Heart left ventricle (tissue), 13 donors: Measurements from ENCODE around the gene TRAPPC3.

Source experiments
- POLR2A ChIP-seq, 2 donors: fragments of 450-650 bp; IDR thresholded peaks; one replicate each; pipeline ENCODE4 v1.6.1; 2017; ENCODE audit warnings: antibody characterized with exemption in 2 of 2, mild to moderate bottlenecking in 2 of 2, moderate library complexity in 2 of 2
- TF ChIP-seq, protein P1 (sequence below), 12 donors: fragments of 200-600 bp; sonication (generic) in 4 of 12; IDR thresholded peaks; one replicate each; pipeline versions ENCODE4 v1.5.0 to v1.8.0; 2018 to 2022; ENCODE audit warnings: antibody characterized with exemption in 12 of 12, mild to moderate bottlenecking in 5 of 12
- donor health status: ischemic (EF 13 %, LVEDD 7.1; RV severe dilation, severe dysfunction).
- donor health status: DM: no; HTN: yes; CAD: no.
- donor health status: DM: no; HTN: no; CAD: no.
- donor health status: ischemic (EF 25% LVEDD 6.9; RV normal size, moderate dysfunction).
- donor health status: ischemic (EF 25% LVEDD 5.7; RV mildly dilated, moderate dysfunction).
- donor health status: ischemic (EF 35%, LVEDD 5.7; RV mildly dilated, moderate dysfunction).
- donor health status: nonischemic (EF 11% LVEDD 7.7; RV severe dilation, severe dysfunction).
- donor health status: DM: yes; HTN: yes; CAD: no.
- donor health status: PGD.
- donor health status: ischemic (EF 29% LVEDD 5.4; RV normal size, mild dysfunction).
- donor health status: nonischemic (EF 23%, LVEDD 6.1; RV moderate dilation, normal function).

GRCh38 chr1:36134505-36135329 is 14.6 kb downstream of the TRAPPC3 start:
- TF ChIP-seq, protein P1, sequence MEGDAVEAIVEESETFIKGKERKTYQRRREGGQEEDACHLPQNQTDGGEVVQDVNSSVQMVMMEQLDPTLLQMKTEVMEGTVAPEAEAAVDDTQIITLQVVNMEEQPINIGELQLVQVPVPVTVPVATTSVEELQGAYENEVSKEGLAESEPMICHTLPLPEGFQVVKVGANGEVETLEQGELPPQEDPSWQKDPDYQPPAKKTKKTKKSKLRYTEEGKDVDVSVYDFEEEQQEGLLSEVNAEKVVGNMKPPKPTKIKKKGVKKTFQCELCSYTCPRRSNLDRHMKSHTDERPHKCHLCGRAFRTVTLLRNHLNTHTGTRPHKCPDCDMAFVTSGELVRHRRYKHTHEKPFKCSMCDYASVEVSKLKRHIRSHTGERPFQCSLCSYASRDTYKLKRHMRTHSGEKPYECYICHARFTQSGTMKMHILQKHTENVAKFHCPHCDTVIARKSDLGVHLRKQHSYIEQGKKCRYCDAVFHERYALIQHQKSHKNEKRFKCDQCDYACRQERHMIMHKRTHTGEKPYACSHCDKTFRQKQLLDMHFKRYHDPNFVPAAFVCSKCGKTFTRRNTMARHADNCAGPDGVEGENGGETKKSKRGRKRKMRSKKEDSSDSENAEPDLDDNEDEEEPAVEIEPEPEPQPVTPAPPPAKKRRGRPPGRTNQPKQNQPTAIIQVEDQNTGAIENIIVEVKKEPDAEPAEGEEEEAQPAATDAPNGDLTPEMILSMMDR (IDR thresholded peaks at IDR 0.05) = peak; percentile 40 to 76 (median 64)
- TF ChIP-seq POLR2A (IDR thresholded peaks at IDR 0.05) = no peak
